Stimulated activated naive CD8-positive, alpha-beta T cell treated with anti-CD3 and anti-CD28 coated beads, Interleukin-15, amount 100 ng/mL, for 72 hours (primary cell): Measurements from ENCODE around the gene FAM219B.
"Not testable (repeated sequence)": the region's sequence is repeated elsewhere in the genome, so short reads cannot be mapped to it uniquely, and the experiment has no call there.

Experiments used
- ATAC-seq: fragments of 150-1000 bp; cut with Tn5 transposase; 2 replicates; pipeline ENCODE4 v1.10.0; 2021; ENCODE audit warnings: mild to moderate bottlenecking, moderate library complexity
- DNase-seq, 2 donors: peaks; one replicate each; pipeline ENCODE4 v3.0.0; 2021 to 2022
- H3K27ac Mint-ChIP-seq, 2 donors: one replicate each; pipeline ENCODE4 v1.8.0; 2022; ENCODE audit warnings: mild to moderate bottlenecking in 2 of 2, mixed read lengths in 2 of 2, moderate library complexity in 2 of 2
- H3K27me3 Mint-ChIP-seq: one replicate; pipeline ENCODE4 v1.8.0; 2022; ENCODE audit warnings: mixed read lengths
- H3K4me1 Mint-ChIP-seq: one replicate; pipeline ENCODE4 v1.8.0; 2022; ENCODE audit warnings: mild to moderate bottlenecking, mixed read lengths
- H3K4me3 Mint-ChIP-seq, 2 donors: one replicate each; pipeline ENCODE4 v1.8.0; 2022; ENCODE audit warnings: mild to moderate bottlenecking in 2 of 2, mixed read lengths in 2 of 2, moderate library complexity in 1 of 2
- H3K9me3 Mint-ChIP-seq, 2 donors: one replicate each; pipeline ENCODE4 v1.8.0; 2022; ENCODE audit warnings: mixed read lengths in 2 of 2

FAM219B gene, protein sequence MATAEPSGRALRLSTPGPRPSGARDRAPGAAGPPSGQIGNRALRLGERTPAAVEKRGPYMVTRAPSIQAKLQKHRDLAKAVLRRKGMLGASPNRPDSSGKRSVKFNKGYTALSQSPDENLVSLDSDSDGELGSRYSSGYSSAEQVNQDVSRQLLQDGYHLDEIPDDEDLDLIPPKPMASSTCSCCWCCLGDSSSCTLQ

DNA sequence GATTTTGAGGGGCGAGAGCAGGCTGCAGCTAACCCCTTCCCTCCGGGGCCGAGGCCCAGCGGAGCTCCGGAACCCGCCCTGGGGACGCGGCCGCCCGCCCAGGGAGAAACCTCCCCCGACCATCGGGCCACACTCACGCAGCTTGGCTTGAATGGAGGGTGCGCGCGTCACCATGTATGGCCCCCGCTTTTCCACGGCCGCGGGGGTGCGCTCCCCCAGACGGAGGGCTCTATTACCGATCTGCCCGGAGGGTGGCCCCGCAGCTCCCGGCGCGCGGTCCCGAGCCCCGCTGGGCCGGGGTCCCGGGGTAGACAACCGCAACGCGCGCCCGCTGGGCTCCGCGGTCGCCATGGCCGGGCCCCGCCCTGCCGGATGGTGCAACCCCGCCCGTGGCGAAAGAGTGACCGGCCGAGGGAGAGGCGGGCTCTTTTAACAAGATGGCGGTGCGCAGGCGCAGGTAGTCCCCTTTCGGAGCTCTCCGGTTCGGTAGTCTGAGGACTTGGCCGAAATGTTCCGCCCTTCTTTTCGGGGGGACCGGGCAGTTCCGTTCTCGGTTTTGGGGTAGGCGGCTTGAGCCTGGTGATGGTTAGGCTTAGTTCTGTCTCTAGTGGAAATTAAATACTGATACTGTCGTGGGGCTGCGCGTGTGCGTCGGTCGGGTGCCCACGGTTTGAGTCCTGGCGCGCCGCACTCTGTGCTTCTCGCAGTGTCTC is at the start of gene FAM219B:
FAM219B (minus strand) TSS at position 402 of the 713 bp plus-strand sequence; CDS start at position 351, 51 bp downstream.
- ATAC-seq (peak; percentile 91), DNase-seq (peak; percentile 74 to 79)
- Mint-ChIP-seq H3K4me1 (peaks cover 32% of the 10 kb centered on the region), H3K27ac (peak within 1 kb of the TSS; percentile 98 to 99), H3K27me3 (no peaks in the 10 kb centered on the region), H3K4me3 (peak within 1 kb of the TSS; percentile 98 to 99), H3K9me3 (no peaks in the 10 kb centered on the region)

DNA sequence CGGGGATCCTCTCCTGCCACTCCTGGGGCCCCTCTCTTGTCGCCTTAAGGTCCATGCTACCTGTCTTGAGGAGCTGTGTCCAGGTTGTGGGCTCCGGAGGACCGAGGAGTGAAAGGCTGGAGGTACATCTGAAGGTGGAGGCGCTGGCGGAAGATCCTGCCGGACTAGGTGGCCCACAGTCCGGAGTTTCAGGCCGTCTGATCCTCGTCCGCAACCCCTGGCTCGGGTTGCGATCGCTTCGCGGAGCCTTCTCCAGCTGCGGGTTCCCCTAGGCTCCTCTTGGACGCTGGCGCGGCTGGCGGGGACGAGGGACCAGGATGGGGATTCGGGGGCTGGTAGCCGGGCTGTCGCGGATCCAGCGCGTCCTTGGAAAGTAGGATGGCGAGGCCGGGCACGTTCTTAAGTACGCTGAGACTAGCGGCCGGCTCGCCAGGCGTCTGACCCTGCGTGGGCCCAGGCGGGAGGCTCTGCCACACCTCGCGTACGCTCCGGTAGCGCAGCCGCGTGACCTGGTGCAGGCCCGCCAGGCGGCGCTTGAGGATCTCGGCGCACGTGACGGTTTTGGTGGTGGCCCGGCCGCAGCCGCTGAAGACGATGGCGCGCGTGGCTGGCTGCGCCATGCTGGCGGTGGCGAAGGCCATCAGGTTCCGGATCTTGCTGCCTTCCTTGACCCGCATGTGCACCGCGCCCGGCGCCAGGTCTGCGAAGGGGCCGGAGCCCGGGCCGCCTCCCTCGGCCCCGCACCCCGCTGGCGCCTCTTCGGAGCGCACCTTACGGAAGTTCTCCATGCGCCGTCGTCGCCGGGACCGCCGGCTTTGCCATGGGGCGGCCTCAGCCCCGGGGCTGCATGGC is 49.4 kb upstream of the FAM219B start:
- Mint-ChIP-seq H3K4me1 (peaks cover 62% of the 10 kb centered on the region), H3K27me3 (peaks cover 40% of the 10 kb centered on the region), H3K27ac (no peak overlapping the region), H3K9me3 (no peaks in the 10 kb centered on the region), H3K4me3 (peak overlapping the region; percentile 73 to 80)
- ATAC-seq (peak; percentile 70), DNase-seq (peak; percentile 69 to 73)

DNA sequence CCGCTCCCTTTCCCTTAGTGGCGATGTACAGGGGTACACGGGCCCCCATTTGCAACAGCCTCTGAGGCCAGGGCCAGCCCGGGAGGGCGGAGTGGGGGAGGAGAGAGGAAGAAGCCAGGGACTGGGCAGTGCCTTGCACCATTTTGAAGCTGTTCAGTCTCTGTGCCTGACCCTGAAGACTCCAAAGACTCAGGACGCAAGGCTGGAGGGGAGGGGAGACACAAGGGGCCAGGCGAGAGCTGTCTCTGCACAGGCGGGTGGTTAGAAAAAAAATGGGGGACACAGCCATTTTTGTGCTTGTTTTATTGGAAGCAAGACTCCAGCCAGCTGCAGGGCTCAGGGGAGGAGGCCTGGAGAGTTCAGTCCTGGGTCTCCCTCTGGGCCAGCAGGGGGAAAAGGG is 48.4 kb upstream of the FAM219B start:
- Mint-ChIP-seq H3K4me1 (peaks cover 52% of the 10 kb centered on the region), H3K4me3 (peak overlapping the region; percentile 39 to 80), H3K9me3 (no peaks in the 10 kb centered on the region), H3K27me3 (peaks cover 30% of the 10 kb centered on the region), H3K27ac (peak overlapping the region in 1 of 2 donors; percentile 59)
- ATAC-seq (no peak), DNase-seq (no peak)

DNA sequence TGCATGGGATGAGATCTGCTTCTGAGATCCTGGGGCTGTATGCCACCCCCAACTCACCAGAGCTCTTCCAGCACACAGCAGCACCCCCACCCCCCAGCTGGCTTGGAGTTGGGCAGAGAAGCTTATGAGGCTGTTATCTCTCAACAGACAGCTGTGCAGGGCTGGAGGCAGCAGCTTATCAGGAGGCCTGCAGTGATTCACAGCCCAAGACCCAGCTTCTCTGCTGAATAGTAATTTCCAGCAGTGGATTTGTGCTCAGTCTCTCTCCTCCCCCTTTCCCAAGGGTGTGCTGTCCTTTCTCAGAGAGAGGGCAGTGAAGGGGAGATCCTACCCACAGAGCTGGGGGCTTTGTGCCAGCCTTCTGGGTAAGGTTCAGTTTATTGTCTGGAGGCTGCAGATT is 47.9 kb upstream of the FAM219B start:
- Mint-ChIP-seq H3K9me3 (no peaks in the 10 kb centered on the region), H3K27me3 (peaks cover 25% of the 10 kb centered on the region), H3K4me1 (peaks cover 46% of the 10 kb centered on the region), H3K4me3 (peak overlapping the region; percentile 39 to 80), H3K27ac (no peak overlapping the region)
- ATAC-seq (no peak), DNase-seq (no peak)

DNA sequence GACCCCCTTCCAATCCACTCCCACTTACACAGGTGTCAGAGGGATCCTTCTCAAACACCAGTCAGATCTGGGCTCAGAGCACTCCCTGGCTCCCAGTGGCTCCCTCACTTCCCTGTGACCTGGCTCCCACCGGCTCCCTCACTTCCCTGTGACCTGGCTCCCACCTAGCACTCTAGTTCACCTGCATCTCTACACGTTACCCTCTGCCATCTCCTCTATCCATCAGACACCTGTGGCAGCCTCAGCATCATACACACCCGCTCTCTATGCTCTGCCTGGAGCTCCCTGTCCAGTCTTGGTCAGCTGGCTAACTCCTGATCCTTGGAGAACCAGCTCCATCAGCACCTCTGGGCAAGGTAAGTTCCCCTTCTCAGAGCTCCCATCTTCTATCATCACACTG is 44.4 kb upstream of the FAM219B start:
- ATAC-seq (peak; percentile 14), DNase-seq (no peak)
- Mint-ChIP-seq H3K27ac (peak overlapping the region in 1 of 2 donors; percentile 1), H3K9me3 (no peaks in the 10 kb centered on the region), H3K27me3 (no peaks in the 10 kb centered on the region), H3K4me1 (peaks cover 22% of the 10 kb centered on the region), H3K4me3 (no peak overlapping the region)

DNA sequence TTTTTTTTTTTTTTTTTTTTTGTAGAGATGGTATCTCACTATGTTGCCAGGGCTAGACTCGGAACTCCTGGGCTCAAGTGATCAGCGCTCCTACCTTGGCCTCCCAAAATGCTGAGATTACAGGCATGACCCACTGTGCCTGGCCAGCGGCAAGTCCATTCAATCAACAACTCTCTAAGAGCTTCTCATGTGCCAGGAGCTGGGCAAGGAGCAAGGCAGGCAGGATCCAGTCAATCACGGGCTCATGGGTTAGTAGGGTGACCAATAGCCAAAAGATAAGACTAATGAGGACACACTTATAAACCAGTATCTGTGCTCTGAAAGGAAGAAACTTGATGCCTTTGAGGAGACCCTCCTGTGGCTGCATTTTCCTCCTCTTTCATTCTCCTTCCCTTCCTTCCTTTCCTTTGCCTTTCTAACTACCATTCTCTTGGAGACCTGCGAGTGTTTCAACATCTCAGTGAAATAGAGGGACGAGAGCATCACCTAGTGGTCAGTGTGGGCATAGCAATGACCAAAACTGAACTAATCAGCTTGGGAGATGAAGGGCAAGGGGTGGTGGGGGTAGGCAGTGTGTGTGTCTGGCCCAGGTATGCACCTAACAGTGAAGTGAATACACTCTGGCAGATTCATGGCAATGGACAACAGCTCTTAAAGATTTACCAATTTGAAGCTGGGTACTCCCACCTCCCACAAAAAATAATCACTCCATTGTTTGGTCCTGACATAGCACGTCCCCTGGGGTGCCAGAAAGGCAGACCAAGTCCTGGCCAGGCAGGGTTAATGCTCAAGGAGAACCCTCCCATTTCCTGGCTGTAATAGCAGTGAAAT is 43.6 kb upstream of the FAM219B start:
- Mint-ChIP-seq H3K4me1 (peaks cover 15% of the 10 kb centered on the region), H3K4me3 (no peak overlapping the region), H3K9me3 (no peaks in the 10 kb centered on the region), H3K27me3 (no peaks in the 10 kb centered on the region), H3K27ac (no peak overlapping the region)
- ATAC-seq (peak; percentile 81), DNase-seq (peak; percentile 77 to 80)

DNA sequence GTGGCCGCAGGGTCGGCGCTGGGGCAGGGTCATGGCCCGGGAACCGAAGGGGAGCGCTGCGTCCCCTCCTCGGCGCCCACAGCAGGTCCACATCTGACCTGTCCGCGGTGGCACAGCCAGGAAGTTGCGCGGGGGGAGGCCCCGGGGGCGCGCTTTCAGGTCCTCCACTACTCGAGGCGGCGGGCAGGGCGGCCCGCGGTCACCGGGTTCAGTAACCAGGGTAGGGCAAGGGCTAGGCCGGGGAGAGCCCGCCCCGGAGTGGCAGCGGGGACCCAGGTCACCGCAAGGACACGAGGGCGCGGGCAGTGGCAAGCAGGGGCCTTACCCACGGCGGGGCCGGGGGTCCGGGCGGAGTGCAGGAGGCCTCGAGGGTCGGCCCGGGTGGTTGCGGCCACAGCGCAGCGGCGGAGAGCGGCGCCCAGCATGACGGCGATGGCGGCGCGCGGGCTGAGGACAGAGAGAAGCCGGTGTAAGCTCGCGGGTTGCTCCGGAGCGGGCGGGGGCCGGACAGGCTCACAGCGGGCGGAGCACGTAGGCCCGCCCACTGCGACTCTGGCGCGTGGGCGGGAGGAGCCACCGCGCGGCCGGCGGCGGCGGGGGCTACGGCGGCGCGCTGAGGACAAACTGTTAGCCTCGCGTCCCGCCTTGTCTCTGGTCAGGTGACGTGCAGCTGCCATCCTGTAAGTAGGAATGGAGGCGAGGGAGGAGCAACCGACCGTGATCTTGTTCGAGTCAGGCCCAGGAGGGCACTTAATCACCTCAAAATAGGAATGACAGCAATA is 31.1 kb upstream of the FAM219B start, which contains the start of gene COX5A:
COX5A (minus strand) TSS at position 484 of the 782 bp plus-strand sequence; CDS start at position 425, 59 bp downstream.
- DNase-seq (peak; percentile 93 to 95), ATAC-seq (peak; percentile 96)
- Mint-ChIP-seq H3K27ac (peak within 1 kb of the TSS; percentile 97), H3K9me3 (no peaks in the 10 kb centered on the region), H3K4me3 (peak within 1 kb of the TSS; percentile 92 to 94), H3K4me1 (peaks cover 38% of the 10 kb centered on the region), H3K27me3 (peaks cover 7% of the 10 kb centered on the region)

DNA sequence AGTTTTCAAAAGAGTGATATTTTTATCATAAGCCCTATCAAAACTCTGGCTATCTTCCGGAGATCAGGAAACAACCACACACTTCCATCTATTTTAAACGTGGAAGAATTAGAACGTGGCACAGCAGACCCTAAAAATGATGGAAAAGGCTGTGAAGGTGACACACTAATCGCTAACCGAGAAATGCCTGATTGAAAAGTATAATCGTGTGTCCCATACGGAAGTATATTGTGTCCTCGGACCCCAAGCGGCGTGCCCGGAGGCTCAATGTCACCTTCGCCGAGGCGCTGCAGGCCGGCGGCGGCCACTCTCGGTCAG is 30.6 kb upstream of the FAM219B start:
- peak; percentile 6 for ATAC-seq
- Mint-ChIP-seq H3K4me1 (peaks cover 38% of the 10 kb centered on the region), H3K4me3 (peak overlapping the region; percentile 92 to 94), H3K27me3 (peaks cover 2% of the 10 kb centered on the region), H3K27ac (peak overlapping the region; percentile 91 to 93), H3K9me3 (no peaks in the 10 kb centered on the region)
- DNase-seq = no peak

DNA sequence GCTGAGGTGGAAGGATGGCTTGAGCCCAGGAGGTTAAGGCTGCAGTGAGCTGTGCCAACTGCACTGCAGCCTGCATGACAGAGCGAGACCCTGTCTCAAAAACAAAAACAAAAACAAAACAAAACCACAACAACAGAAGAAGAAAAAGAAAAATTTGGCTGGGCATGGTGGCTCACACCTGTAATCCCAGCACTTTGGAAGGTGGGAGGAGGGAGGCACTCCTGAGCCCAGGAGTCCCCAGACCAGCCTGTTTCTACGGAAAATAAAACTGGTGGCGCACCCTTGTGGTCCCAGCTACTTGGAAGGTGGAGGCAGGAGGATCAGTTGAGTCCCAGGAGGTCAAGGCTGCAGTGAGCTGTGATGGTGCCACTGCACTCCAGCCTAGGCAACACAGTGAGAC is 28.5 kb upstream of the FAM219B start:
- H3K9me3 Mint-ChIP-seq, ATAC-seq, DNase-seq, H3K27me3 Mint-ChIP-seq: not testable (repeated sequence)
- Mint-ChIP-seq H3K4me3 (peak overlapping the region; percentile 67 to 80), H3K4me1 (peaks cover 38% of the 10 kb centered on the region), H3K27ac (peak overlapping the region in 1 of 2 donors; percentile 93)

DNA sequence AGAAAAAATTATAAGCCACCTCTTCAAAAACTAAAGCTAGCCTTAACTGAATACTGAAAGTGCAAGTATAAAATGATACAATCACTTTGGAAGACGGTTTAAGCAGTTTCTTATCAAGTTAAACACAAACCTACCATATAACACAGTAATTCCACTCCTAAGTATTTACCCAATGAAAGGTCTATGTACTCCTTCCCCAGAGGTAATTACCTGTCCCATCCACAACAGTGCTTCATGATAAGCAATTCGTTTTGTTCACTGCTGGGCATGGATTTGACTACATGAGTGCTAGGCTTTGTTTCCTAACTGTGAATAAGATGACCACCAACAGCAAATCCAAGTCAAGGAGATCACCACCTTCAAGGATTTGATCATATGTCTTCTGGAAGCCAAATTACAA is 26.9 kb upstream of the FAM219B start:
- no peak for DNase-seq
- H3K27me3 Mint-ChIP-seq = no peaks in the 10 kb centered on the region
- peaks cover 30% of the 10 kb centered on the region for H3K4me1 Mint-ChIP-seq
- no peak overlapping the region for H3K4me3 Mint-ChIP-seq
- H3K9me3 Mint-ChIP-seq = no peaks in the 10 kb centered on the region
- no peak overlapping the region for H3K27ac Mint-ChIP-seq
- no peak for ATAC-seq

DNA sequence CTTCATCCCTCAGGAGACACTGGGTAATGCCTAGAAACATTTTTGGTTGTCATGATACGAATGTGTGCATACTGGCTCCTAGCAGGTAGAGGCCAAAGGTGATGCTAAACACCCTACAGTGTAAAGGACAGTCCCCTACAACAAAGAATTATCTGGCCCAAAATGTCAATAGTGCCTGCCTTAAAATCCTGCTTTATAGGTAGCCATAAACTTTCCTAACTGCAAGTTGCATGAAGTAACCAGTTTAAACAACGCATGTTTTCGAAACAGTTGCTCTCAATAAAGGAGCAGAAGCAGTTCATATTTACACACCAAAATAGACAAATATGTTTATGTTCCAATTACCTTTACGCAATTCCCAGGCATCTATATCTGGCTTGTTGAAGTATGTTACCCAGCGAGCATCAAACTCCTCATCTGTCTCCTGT is 22.1 kb upstream of the FAM219B start:
- DNase-seq (no peak), ATAC-seq (no peak)
- no peak overlapping the region for H3K27ac Mint-ChIP-seq
- no peaks in the 10 kb centered on the region for H3K9me3 Mint-ChIP-seq
- H3K4me1 Mint-ChIP-seq = peaks cover 7% of the 10 kb centered on the region
- no peak overlapping the region for H3K4me3 Mint-ChIP-seq
- no peaks in the 10 kb centered on the region for H3K27me3 Mint-ChIP-seq

DNA sequence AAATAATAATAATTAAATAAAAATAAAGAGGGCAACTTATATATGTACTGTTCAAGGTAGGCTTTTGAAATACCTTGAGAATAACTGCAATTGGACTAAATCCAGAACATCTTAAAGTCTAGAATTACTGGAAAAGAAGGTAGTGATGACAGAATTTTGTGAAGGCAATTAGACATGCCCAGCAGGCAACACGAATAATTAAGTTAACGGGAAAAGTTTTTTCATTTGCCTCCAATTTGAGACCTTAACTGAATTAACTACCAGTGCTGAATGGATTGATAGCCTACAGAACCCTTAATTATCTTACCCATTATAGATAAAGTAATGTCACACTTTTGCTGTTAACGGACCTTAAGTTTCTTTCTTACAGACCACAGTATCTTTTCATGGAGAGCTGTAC is 17.9 kb upstream of the FAM219B start:
- Mint-ChIP-seq H3K4me1 (no peaks in the 10 kb centered on the region), H3K27me3 (no peaks in the 10 kb centered on the region), H3K27ac (no peak overlapping the region), H3K4me3 (no peak overlapping the region), H3K9me3 (no peaks in the 10 kb centered on the region)
- DNase-seq (no peak), ATAC-seq (no peak)

DNA sequence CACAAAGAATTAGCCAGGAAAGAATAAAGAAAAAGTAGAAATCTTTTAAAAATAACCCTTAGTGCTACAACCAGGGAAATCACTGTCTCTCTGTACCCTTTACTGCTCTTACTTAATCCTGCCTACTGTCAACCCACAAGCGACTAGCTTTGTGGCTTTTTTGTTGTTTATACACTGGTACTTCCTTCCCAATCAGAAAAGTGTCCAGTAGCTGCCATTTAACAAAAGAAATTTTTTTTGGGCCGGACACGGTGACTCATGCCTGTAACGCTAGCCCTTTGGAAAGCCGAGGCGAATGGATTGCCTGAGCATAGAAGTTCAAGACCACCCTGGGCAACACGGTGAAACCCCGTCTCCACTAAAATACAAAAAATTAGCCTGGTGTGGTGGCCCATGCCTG is 13.8 kb upstream of the FAM219B start:
- Mint-ChIP-seq H3K27me3 (no peaks in the 10 kb centered on the region), H3K4me1 (no peaks in the 10 kb centered on the region), H3K27ac (no peak overlapping the region), H3K4me3 (no peak overlapping the region), H3K9me3 (no peaks in the 10 kb centered on the region)
- DNase-seq (no peak), ATAC-seq (no peak)

DNA sequence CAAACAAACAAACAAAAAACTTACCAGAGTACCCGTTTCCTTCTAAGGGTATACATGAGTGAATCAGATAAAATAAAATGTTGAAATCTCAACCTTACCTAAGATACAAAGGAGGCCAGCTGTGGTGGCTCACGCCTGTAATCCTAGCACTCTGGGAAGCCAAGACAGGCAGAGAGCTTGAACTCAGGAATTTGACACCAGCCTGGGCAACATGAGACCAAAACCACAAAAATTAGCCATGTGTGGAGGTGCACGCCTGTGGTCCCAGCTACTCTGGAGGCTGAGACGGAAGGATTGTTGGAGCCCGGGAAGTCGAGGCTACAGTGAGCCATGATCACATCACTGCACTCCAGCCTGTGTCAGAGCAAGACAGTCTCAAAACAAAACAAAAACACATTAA is 11.0 kb upstream of the FAM219B start:
- Mint-ChIP-seq H3K4me3 (no peak overlapping the region), H3K27ac (no peak overlapping the region), H3K9me3 (no peaks in the 10 kb centered on the region), H3K4me1 (no peaks in the 10 kb centered on the region), H3K27me3 (no peaks in the 10 kb centered on the region)
- ATAC-seq (no peak), DNase-seq (no peak)
